NCI-H460 (cell line): Measurements from ENCODE around the gene THOC5. TPM values are rescaled to one million over a fixed set of nuclear protein-coding genes. Genes with fewer than 3 reads are reported as not detected.
"Not testable (repeated sequence)": the region's sequence is repeated elsewhere in the genome, so short reads cannot be mapped to it uniquely, and the experiment has no call there.

Experiments
- DNase-seq: peaks from one replicate; pipeline ENCODE4 v3.0.0-alpha.2; 2016; ENCODE audit warnings: low read depth; ENCODE audit errors: extremely low read depth
- polyA plus RNA-seq: library from polyadenylated mRNA; depleted of rRNA; stranded (reverse); fragments of >200 nt; gene quantifications from 2 replicates; pipeline ENCODE4 v1.2.3, GENCODE V29; 2014; cell fraction: nucleus; rRNA removed
- total RNA-seq: library from RNA; depleted of rRNA; stranded (reverse); fragments of >200 nt; shearing (Covaris generic); gene quantifications from 2 replicates; pipeline ENCODE4 v1.2.3, GENCODE V29; 2014; rRNA removed

Gene THOC5
- total RNA-seq: 52.5 and 55.2 TPM in 2 replicates
- polyA plus RNA-seq: 35.4 and 35.6 TPM in 2 replicates

DNA sequence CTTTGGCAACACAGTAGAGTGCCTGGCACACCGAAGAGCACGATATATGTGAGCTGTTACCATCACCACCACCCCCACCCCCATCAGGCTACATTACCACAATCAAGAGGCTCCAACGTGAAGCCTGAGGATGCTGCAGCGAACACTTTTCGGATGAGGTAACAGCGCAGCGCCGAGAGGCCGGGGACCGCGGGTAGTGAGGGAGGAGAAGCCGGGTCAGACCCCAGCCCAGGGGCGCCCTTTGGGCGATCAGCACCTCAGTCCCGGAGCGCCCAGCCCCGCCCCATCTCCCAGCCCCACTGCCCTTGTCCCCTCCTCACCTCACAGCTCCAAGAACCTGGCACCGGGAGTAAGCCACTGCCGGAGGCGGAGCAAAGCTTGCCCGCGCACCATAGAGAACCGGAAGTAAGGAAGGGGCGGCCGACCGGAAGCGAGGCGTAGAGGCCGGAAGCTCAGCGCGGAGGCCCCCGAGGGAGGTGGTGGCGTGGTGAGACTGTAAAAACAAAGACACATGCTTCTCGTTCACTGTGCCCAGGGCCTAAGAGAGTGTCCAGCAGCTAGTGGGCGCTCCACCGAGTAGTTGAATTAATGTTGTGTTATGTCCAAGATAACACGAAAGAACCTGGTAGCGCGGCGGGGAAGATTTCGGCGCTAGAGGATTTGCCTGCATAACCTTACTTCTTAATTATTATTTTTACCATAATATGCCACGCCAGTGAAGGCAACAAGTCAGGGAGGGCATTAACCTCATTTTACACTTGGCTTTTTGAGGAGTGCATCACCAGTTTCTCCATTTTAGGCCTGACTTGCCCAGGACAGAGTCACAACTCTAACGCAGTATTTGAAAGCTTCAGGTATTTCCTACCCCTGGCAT lies at the start of gene THOC5:
Gene THOC5 (minus strand): TSS at position 407 of the 874 bp plus-strand sequence. CDS start 4,610 bp downstream, outside the sequence.
- DNase-seq: peak; percentile 94

DNA sequence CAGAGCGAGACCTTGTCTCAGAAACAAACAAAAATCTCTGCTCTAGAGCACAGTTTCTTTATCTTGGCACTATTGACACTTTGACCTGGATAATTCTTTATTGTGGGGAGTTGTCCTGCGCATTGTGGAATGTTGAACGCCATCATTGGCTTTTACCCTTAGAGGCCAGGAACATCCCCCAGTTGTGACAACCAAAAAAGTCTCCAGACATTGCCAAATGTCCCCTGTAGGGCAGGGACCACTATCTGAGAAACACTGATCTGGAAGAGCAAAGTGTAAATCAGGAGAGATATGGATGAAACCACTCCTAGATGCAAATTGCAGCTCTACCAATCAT lies 45.1 kb upstream of the THOC5 start:
- DNase-seq: no peak

DNA sequence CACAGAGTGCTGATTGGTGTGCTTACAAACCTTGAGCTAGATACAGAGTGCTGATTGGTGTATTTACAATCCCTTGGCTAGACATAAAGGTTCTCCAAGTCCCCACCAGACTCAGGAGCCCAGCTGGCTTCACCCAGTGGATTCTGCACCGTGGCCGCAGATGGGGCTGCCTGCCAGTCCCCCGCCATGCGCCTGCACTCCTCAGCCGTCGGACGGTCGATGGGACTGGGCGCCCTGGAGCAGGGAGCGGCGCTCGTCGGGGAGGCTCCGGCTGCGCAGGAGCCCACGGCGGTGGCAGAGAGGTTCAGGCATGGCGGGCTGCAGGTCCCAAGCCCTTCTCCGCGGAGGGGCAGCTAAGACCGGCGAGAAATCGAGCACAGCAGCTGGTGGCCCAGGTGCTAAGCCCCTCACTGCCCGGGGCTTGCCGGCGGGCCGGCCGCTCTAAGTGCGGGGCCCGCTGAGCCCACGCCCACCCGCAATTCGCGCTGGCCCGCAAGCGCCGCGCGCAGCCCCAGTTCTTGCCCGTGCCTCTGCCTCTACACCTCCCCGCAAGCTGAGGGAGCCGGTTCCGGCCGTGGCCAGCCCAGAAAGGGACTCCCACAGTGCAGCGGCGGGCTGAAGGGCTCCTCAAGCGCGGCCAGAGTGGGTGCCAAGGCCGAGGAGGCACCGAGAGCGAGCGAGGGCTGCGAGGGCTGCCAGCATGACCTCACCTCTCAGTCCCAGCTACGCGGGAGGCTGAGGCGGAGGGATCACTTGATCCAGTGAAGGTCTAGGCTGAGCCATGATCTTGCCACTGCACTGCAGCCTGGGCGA lies 44.5 kb upstream of the THOC5 start:
- DNase-seq: not testable (repeated sequence)

DNA sequence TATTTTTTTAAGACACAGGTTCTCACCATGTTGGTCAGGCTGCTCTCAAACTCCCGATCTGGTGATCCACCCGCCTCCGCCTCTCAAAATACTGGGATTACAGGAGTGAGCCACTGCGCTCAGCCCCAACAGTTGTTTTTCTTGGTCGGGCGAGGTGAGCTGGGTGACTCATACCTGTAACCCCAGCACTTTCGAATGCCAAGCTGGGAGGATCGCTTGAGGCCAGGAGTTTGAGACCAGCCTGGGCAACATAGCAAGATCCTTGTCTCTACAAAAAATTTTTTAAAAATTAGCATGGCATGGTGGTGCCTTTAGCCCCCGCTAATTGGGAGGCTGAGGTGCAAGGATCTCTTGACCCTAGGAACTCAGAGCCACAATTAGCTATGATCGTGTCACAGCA lies 42.9 kb upstream of the THOC5 start:
- DNase-seq: no peak

DNA sequence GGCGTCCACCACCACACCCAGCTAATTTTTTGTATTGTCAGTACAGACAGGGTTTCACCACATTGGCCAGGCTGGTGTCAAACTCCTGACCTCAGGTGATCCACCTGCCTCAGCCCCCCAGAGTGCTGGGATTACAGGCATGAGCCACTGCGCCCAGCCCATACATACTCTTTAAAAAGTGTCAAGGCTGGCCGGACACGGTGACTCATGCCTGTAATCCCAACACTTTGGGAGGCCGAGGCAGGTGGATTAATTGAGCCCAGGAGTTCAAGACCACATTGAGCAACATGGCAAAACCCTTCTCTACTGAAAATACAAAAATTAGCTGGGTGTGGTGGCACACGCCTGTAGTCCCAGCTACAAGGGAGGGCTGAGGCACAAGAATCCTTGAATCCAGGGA lies 40.9 kb upstream of the THOC5 start:
- not testable (repeated sequence) for DNase-seq

DNA sequence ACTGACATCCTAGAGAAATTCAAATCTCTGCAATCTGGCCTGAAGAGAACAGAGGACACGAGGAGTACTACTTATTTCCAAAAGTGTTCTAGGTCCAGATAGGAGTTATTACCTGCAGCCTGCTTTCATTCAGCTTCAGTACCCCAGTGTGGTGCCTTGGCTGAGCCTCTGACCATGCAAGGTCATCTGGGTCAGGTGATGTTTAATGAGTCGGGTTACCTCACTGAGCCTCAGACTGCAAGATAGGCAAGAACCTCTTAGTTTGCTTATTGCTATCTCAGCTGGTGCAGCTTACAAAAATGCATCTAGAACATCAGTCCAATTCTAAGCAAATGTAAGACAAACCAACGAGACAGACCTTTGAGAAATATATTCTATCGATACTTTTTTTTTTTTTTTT lies 40.4 kb upstream of the THOC5 start:
- DNase-seq: no peak

DNA sequence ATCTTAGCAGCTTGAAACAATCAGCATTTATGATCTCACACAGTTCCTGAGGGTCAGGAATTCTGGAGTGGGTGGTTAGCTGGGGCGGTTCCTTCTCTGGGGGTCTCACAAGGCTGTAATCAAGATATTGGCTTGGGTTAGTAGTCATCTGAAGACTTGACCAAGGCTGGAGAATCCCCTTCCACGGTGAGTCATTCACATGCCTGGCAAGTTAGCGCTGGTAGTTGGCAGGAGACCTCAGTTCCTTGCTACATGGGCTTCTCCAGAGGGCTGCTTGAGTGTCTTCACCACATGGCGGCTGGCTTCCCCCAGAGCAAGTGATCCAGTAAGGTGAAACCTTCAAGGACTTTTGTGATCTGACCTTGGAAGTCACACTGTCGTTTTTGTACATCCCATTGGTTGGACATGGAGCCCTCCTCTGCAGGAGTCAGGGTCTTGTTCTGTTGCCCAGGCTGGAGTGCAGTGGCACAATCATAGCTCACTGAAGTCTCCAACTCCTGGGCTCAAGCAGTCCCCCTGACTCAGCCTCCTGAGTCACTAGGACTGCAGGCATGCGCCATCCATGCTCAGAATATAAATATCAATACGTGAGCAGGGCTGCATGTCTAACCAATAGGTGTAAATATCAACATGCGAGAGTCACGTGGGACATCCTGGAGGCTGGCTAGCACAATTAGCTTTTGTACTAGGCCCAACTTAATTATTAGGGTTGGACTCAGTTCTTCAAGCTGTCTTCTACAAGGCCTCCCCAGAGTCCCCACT lies 34.6 kb upstream of the THOC5 start:
- DNase-seq: no peak

DNA sequence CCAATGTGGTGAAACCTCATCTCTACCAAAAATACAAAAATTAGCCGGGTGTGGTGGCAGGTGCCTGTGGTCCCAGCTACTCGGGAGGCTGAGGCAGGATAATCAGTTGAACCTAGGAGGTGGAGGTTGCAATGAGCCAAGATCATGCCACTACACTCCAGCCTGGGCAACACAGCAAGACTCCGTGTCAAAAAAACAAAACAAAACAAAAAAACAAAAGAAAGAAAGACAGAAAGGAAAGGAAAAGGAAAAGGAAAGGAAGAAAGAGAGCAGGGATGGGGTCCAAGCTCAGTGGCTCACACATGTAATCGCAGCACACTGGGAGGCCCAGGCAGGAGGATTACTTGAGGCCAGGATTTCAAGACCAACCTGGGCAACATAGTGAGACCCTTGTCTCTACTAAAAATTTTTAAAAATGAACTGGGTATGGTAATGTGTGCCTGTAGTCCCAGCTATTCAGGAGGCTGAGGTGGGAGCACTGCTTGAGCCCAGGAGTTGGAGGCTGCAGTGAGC lies 32.7 kb upstream of the THOC5 start:
- DNase-seq: not testable (repeated sequence)

DNA sequence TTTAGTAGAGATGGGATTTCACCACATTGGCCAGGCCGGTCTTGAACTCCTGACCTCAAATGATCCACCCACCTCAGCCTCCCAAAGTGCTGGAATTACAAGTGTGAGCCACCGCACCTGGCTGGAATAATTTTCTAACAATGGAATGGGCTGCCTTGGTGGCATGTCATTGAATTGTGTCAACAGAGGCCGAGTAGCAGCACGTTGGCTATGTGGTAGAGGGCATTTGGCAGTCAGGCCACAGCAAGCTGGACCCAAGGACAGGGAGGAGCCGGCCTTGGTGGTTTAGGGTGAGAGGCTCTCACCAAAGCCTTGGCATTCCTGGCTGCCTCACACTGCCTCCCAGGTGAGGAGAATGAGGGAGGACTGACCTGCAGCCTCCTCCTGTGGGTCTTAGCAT lies 31.4 kb upstream of the THOC5 start:
- DNase-seq: no peak

DNA sequence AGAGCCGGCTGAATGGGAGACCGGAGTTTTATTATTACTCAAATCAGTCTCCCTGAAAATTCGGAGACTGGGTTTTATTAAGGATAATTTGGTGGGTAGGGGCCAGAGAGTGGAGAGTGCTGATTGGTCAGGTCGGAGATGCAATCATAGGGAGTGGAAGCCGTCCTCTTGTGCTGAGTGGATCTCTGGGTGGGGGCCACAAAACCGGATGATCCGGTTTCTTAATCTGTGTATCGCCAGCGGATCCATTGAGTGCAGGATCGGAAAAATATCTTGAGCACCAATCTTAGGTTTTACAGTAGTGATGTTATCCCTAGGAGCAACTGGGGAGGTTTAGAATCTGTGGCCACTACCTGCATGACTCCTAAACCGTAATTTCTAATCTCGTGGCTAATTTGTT lies 28.2 kb upstream of the THOC5 start:
- no peak for DNase-seq

DNA sequence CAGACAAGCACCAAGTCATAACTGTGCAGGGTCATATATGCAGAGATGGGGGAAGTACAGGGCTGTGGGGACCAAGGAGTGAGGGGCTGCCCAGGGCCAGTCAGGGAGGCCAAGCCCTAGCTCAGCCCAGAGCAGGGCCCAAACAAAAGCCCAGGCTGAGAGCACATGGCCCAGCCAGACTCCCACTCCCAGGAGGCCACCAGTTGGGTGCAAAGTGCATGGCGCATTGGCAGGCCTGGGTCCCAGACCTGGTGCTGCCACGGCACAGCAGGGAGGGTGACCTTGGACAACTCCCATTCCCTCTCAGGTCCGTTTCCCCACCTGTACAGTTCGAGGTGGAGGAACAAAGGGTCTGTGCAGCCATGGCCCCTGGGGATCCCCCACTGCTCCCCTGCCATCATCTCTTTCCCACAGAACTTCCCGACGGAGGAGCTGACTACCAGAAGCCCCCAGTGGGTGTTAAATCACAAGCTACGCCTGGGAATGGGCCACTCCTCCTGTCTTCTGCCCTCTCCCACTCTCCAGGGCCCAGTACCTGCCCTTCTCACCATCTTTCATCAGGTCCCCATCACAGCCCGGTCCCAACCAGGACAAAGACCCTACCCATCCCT lies 26.7 kb upstream of the THOC5 start:
- no peak for DNase-seq

DNA sequence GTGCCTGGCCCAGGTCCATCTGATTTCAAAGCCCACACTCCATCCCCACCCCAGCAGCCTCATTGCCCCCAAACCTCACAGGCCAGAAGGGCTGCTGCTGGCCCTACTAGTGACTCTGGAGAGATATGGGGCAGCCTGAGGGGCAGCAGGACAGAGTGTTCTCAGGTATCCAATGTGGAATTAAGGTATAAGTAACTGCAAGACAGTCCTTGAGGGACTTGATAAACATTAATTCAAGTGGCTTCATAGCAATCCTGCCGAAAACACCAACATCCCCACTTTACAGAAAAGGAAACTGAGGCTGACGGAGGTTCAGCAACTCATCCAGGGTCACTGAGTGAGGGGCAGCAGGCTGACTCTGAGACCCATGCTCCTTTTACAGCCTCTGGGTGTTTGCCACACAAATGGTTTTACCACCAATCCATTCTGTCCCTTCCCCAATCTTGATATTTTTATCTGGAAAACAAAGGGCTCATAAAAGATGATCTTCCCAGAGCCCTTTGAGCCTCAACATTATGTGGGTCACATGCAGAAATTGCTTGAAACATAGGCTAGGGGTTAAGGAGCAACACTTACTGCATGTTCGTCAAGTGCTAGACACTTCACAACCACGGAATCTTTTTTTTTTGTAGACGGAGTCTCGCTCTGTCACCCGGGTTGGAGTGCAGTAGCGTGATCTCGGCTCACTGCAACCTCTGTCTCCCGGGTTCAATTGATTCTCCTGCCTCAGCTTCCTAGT lies 25.1 kb upstream of the THOC5 start:
- no peak for DNase-seq

DNA sequence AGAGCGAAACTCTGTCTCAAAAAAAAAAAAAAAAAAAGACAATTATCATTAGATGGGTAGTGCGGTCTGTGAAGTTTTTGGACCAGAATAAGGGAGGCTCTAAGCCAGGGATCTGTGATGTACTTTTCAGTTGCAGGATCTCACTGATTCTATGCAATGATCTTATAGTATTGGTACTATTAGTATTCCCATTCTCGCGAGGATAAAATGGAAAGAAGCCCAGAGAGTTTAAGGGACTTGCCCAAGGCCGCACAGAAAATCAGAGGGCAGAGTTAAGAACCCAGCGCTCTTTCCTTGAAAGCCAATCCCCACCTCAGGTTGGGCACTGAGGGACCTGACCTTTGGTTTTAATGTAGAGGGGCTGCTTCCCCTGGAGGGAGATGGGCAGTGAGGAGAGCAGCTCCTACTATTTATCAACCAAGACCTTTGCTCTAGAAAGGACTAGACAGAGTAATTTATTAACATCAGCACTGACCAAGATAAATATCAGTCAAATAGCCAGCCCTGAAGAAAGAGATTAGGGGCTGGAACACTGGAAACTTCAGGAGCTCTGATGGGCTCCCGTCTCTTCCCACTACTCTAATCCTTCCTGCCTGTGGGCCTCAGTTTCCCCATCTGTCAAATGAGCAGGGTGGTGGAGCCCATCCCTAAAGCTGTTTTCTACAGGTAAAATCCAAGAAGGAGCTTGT lies 21.3 kb upstream of the THOC5 start:
- no peak for DNase-seq

DNA sequence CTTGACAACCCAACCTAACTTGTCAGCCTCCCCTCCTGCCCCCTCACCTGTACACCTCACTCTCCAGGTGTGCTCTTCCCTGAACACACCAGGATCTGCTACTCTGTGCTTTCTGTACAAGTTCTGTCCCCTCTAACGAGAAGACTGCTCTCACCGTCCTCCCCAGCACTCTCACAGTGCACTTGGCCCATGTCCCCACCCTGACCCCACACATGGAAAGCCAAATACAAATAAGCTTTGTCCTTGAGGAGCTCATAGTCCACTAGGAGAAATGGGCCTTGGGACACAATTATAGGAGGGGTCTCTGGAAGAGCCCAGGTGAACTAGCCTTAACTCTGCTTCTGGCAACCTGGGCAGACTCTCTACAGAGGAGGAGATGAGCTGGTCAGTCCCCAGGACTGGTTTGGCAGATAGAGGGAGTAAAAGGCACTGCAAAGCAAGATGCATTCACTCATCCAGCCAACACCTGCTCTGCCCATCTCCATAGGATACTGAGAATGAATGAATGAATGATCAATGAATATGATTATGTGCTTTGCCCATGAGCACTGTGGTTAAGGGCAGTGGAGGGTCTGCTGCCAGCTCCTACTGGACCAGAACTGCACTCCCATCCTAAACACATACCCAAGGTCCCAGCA lies 17.5 kb upstream of the THOC5 start:
- no peak for DNase-seq

DNA sequence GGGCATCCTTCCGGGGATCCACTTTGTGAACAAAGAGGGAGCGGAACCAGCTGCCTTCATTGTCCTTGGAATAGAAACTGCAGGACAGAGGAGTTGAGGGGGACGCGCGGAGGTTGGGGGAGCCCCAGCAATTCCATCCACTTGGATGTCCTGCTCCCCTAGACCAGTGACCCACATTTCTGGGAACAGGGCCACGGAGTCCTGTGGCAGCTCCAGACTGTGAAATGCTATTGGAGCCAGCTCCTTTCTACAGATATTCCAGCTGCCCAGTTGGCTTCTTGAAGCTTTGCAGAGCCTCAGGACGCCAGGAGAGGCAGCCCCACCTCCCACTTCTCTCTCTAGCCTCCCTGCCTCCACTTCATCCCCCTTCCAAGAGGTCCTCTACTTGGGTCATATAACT lies 16.9 kb upstream of the THOC5 start:
- no peak for DNase-seq

DNA sequence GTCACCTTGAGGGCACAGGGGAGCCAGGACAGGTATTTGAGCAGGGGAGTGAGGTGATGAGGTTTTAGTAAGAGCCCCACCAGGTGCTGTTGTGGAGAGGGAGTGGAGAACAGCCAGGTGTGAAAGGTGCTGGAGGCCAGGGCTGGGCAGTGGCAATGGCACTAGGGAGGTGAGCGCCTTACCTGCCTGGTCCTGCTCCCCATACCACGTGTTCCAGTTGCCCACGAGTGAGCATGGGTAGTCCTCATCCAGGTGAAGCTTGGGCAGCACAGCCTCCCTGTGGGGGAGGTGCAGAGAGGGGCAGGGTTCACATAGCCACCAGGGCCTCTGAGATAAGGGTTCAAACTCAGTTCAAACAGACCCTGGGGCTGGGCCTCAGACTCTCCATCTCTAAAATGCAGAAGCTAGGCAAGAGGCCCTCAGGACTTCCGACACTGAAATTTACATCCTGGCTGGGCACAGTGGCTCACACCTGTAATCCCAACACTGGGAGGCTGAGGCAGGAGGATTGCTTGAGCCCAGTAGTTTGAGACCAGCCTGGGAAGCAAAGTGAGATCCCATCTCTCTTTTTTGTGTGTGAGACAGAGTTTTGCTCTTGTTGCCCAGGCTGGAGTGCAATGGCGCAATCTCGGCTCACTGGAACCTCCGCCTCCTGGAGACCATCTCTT lies 15.6 kb upstream of the THOC5 start:
- no peak for DNase-seq

DNA sequence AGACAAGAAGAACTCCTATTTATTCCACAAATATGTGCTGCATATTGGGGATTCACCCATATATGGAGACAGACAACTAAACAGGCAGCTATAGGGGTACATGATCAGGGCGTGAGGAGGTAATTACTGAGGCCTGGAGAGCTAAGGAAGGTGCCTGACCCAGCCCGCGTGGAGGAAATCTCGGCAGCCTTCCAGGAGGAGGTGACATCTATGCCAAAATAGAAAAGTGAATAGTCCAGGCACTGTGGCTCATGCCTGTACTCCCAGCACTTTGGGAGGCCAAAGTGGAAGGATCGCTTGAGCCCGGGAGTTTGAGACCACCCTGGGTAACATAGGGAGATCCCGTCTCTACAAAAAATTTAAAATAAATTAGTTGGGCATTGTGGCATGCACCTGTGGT lies 13.8 kb upstream of the THOC5 start:
- DNase-seq: no peak

DNA sequence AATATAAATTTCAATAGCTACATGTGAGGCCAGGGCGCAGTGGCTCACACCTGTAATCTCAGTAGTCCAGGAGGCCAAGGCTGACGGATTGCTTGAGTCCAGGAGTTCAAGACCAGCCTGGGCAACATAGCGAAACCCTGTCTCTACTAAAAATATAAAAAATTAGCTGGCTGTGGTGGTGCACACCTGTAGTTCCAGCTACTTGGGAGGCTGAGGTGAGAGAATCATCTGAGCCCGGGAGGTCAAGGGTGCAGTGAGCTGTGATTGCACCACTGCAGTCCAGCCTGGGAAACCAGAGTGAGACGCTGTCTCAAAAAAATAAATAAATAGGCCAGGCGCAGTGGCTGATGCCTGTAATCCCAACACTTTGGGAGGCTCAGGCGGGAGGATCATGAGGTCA lies 13.0 kb upstream of the THOC5 start:
- not testable (repeated sequence) for DNase-seq
